Common myeloid progenitor, CD34-positive (primary cell): ENCODE data around the gene CCL20.

ENCODE experiments used
- CTCF ChIA-PET: fragments of 350-600 bp; sonication (Branson Sonifier 250); formaldehyde crosslinking; loops from one replicate; lab custom pipeline; 2021; ENCODE audit warnings: antibody characterized with exemption; lab: Charles Lee
- POLR2A ChIA-PET: fragments of 350-600 bp; sonication (Branson Sonifier 250); formaldehyde crosslinking; loops from one replicate; lab custom pipeline; 2021; ENCODE audit warnings: antibody characterized with exemption; lab: Charles Lee
- DNase-seq, 3 donors: peaks; one replicate each; pipeline versions ENCODE4 v3.0.0 to v3.0.0-alpha.2; 2013
- H3K27ac ChIP-seq, 2 experiments: 1 replicate in 1 of 2; 2 replicates in 1 of 2; pipeline ENCODE4 v1.7.0; 2013; ENCODE audit warnings: inconsistent platforms in 2 of 2, low read length in 2 of 2, mild to moderate bottlenecking in 2 of 2, low read depth in 1 of 2, moderate library complexity in 1 of 2; ENCODE audit not compliant: severe bottlenecking in 2 of 2, insufficient read depth in 1 of 2, poor library complexity in 1 of 2
- H3K27me3 ChIP-seq, 5 experiments: replicated peaks in 2 of 5; 1 replicate in 3 of 5; 2 replicates in 2 of 5; pipeline versions ENCODE4 v1.6.1 to v1.7.0; 2013; ENCODE audit warnings: low read length in 4 of 5, mild to moderate bottlenecking in 2 of 5, moderate library complexity in 2 of 5, inconsistent platforms in 1 of 5; ENCODE audit not compliant: insufficient read depth in 5 of 5, control insufficient read depth in 4 of 5
- H3K36me3 ChIP-seq, 4 experiments: 1 replicate in 2 of 4; 2 replicates in 2 of 4; pipeline versions ENCODE4 v1.6.1 to v1.7.0; 2013; ENCODE audit warnings: low read length in 3 of 4, control low read depth in 1 of 4, mild to moderate bottlenecking in 1 of 4; ENCODE audit not compliant: control insufficient read depth in 4 of 4, insufficient read depth in 4 of 4
- H3K4me1 ChIP-seq, 4 experiments: 1 replicate in 3 of 4; 2 replicates in 1 of 4; pipeline versions ENCODE4 v1.6.1 to v1.7.1; 2013; ENCODE audit warnings: low read length in 3 of 4, mild to moderate bottlenecking in 3 of 4, control low read depth in 1 of 4, inconsistent platforms in 1 of 4, moderate library complexity in 1 of 4; ENCODE audit not compliant: control insufficient read depth in 4 of 4, insufficient read depth in 4 of 4; ENCODE audit errors: control extremely low read depth in 1 of 4
- H3K4me3 ChIP-seq, 7 experiments: 1 replicate in 4 of 7; 2 replicates in 3 of 7; pipeline versions ENCODE4 v1.5.1 to v1.7.0; 2013; ENCODE audit warnings: mild to moderate bottlenecking in 7 of 7, low read length in 6 of 7, moderate library complexity in 6 of 7, inconsistent platforms in 2 of 7, low read depth in 2 of 7, control low read depth in 1 of 7; ENCODE audit not compliant: insufficient read depth in 4 of 7, control insufficient read depth in 1 of 7; ENCODE audit errors: extremely low read depth in 1 of 7
- H3K9me3 ChIP-seq, 5 experiments: 1 replicate in 4 of 5; 2 replicates in 1 of 5; pipeline versions ENCODE4 v1.6.1 to v1.7.1; 2013; ENCODE audit warnings: low read length in 4 of 5, mild to moderate bottlenecking in 2 of 5, inconsistent platforms in 1 of 5, low read depth in 1 of 5, moderate library complexity in 1 of 5; ENCODE audit not compliant: control insufficient read depth in 4 of 5, insufficient read depth in 2 of 5; ENCODE audit errors: control extremely low read depth in 1 of 5
- WGBS: methylation state at CpG from one replicate; pipeline ENCODE4 v1.1.5; 2013; ENCODE audit not compliant: insufficient coverage; 5-methylcytosine and 5-hydroxymethylcytosine counted together

CCL20 gene

GRCh38 chr2:227849906-227850305, 36.3 kb downstream of the CCL20 start:
- Histone ChIP-seq H3K4me3 (no peak overlapping the region), H3K36me3 (no peaks in the 10 kb centered on the region), H3K9me3 (no peaks in the 10 kb centered on the region), H3K27me3 (peaks cover 0 to 8% (median 2%) of the 10 kb centered on the region in 5 experiments), H3K27ac (no peak overlapping the region), H3K4me1 (no peaks in the 10 kb centered on the region)
- POLR2A ChIA-PET = no interaction called here
- CTCF ChIA-PET = no interaction called here
- DNase-seq = no peak
- no CpG with 5 or more reads among the region's 1 CpG for WGBS

GRCh38 chr2:227853204-227853629, 39.6 kb downstream of the CCL20 start:
- DNase-seq = no peak
- peaks cover 0 to 8% (median 2%) of the 10 kb centered on the region in 5 experiments for H3K27me3 ChIP-seq
- ChIA-PET CTCF (no interaction called here), POLR2A (interaction anchor here (0.8 kb wide), 1 partner anchor 613 kb away, joined by 3 read pairs; no protein-coding TSS in a partner anchor)
- 92% methylated on average over 4 of the region's 4 CpGs for WGBS
- no peaks in the 10 kb centered on the region for H3K4me1 ChIP-seq
- no peaks in the 10 kb centered on the region for H3K9me3 ChIP-seq
- H3K36me3 ChIP-seq = no peaks in the 10 kb centered on the region
- no peak overlapping the region for H3K4me3 ChIP-seq
- no peak overlapping the region for H3K27ac ChIP-seq

- ChIA-PET POLR2A (interaction anchor here (0.8 kb wide), 1 partner anchor 612 kb away, joined by 3 read pairs; no protein-coding TSS in a partner anchor), CTCF (no interaction called here)
- H3K36me3 ChIP-seq = no peaks in the 10 kb centered on the region
- H3K27me3 ChIP-seq = peaks cover 0 to 6% (median 2%) of the 10 kb centered on the region in 5 experiments
- no peak for DNase-seq
- no peaks in the 10 kb centered on the region for H3K4me1 ChIP-seq
- 89% methylated on average over 6 of the region's 6 CpGs for WGBS
- no peak overlapping the region for H3K4me3 ChIP-seq
- H3K27ac ChIP-seq = no peak overlapping the region
- H3K9me3 ChIP-seq = no peaks in the 10 kb centered on the region
Measured at GRCh38 chr2:227853765-227854271, 40.2 kb downstream of the CCL20 start.

- no CpG with 5 or more reads among the region's 3 CpGs for WGBS
- no peak overlapping the region for H3K4me3 ChIP-seq
- H3K9me3 ChIP-seq = no peaks in the 10 kb centered on the region
- no peak for DNase-seq
- H3K4me1 ChIP-seq = no peaks in the 10 kb centered on the region
- H3K27me3 ChIP-seq = peaks cover 0 to 5% (median 2%) of the 10 kb centered on the region in 5 experiments
- CTCF ChIA-PET = no interaction called here
- no peaks in the 10 kb centered on the region for H3K36me3 ChIP-seq
- no peak overlapping the region for H3K27ac ChIP-seq
- POLR2A ChIA-PET = no interaction called here
Measured at GRCh38 chr2:227855440-227855839, 41.8 kb downstream of the CCL20 start.

- Histone ChIP-seq H3K27me3 (peaks cover 0 to 5% (median 2%) of the 10 kb centered on the region in 5 experiments), H3K36me3 (no peaks in the 10 kb centered on the region), H3K9me3 (no peaks in the 10 kb centered on the region), H3K4me3 (no peak overlapping the region), H3K27ac (no peak overlapping the region), H3K4me1 (no peaks in the 10 kb centered on the region)
- WGBS = 94% methylated on average over 2 of the region's 2 CpGs
- ChIA-PET CTCF (no interaction called here), POLR2A (no interaction called here)
- no peak for DNase-seq
Measured at GRCh38 chr2:227856697-227857096, 43.1 kb downstream of the CCL20 start.

- ChIA-PET CTCF (no interaction called here), POLR2A (no interaction called here)
- H3K27me3 ChIP-seq = no peaks in the 10 kb centered on the region
- no peaks in the 10 kb centered on the region for H3K36me3 ChIP-seq
- H3K4me3 ChIP-seq = no peak overlapping the region
- 97% methylated on average over 6 of the region's 6 CpGs for WGBS
- H3K27ac ChIP-seq = no peak overlapping the region
- H3K9me3 ChIP-seq = no peaks in the 10 kb centered on the region
- H3K4me1 ChIP-seq = no peaks in the 10 kb centered on the region
- DNase-seq = no peak
Measured at GRCh38 chr2:227860221-227860641, 46.6 kb downstream of the CCL20 start.

- Histone ChIP-seq H3K27me3 (no peaks in the 10 kb centered on the region), H3K9me3 (no peaks in the 10 kb centered on the region), H3K4me3 (no peak overlapping the region), H3K27ac (no peak overlapping the region), H3K36me3 (no peaks in the 10 kb centered on the region), H3K4me1 (no peaks in the 10 kb centered on the region)
- CTCF ChIA-PET = interaction anchor here (2.4 kb wide), 1 partner anchor 202 kb away, joined by 9 read pairs; no protein-coding TSS in a partner anchor
- POLR2A ChIA-PET = no interaction called here
- no CpG with 5 or more reads among the region's 2 CpGs for WGBS
- DNase-seq = no peak
Measured at GRCh38 chr2:227861011-227861410, 47.4 kb downstream of the CCL20 start.
